HG02885 (cell line): ENCODE data around the gene TOMM5.
A peak's percentile ranks its signal among the peaks of the same experiment; 100 is the strongest.

Experiments used
- ATAC-seq: cut with Tn5 transposase; IDR thresholded peaks from one replicate; pipeline ENCODE4 v1.9.1; 2021; ENCODE audit warnings: mild to moderate bottlenecking; ENCODE audit not compliant: unreplicated experiment, poor library complexity

The TOMM5 gene

GRCh38 chr9:37592108-37592951 is at the start of gene TOMM5:
TSS of gene TOMM5 (minus strand) at chr9:37592597. CDS start at chr9:37592532, 65 bp downstream.
- ATAC-seq, result peak; percentile 87

- no peak for ATAC-seq
Observed at GRCh38 chr9:37641331-37641730, 48.9 kb upstream of the TOMM5 start.

GRCh38 chr9:37640246-37640645 is 47.8 kb upstream of the TOMM5 start:
- no peak for ATAC-seq

- ATAC-seq, result no peak
Observed at GRCh38 chr9:37639841-37640240, 47.4 kb upstream of the TOMM5 start.

- ATAC-seq, result no peak
Observed at GRCh38 chr9:37639109-37639762, 46.8 kb upstream of the TOMM5 start.

GRCh38 chr9:37636511-37637448 is 44.4 kb upstream of the TOMM5 start:
- ATAC-seq, result no peak

- ATAC-seq, result no peak
Observed at GRCh38 chr9:37635808-37636207, 43.4 kb upstream of the TOMM5 start.

GRCh38 chr9:37632479-37632878 is 40.1 kb upstream of the TOMM5 start:
- ATAC-seq, result no peak

- no peak for ATAC-seq
Observed at GRCh38 chr9:37626708-37627292, 34.4 kb upstream of the TOMM5 start.

GRCh38 chr9:37625758-37626147 is 33.4 kb upstream of the TOMM5 start:
- no peak for ATAC-seq

GRCh38 chr9:37625036-37625757 is 32.8 kb upstream of the TOMM5 start:
- ATAC-seq, result no peak

GRCh38 chr9:37624073-37624472 is 31.7 kb upstream of the TOMM5 start:
- ATAC-seq, result no peak

- ATAC-seq, result no peak
Observed at GRCh38 chr9:37623267-37623666, 30.9 kb upstream of the TOMM5 start.

- ATAC-seq, result no peak
Observed at GRCh38 chr9:37622462-37622861, 30.1 kb upstream of the TOMM5 start.

GRCh38 chr9:37621273-37622121 is 29.1 kb upstream of the TOMM5 start:
- no peak for ATAC-seq

GRCh38 chr9:37620396-37620795 is 28.0 kb upstream of the TOMM5 start:
- no peak for ATAC-seq

- no peak for ATAC-seq
Observed at GRCh38 chr9:37619806-37620205, 27.4 kb upstream of the TOMM5 start.

- ATAC-seq, result no peak
Observed at GRCh38 chr9:37618817-37619216, 26.4 kb upstream of the TOMM5 start.

GRCh38 chr9:37617832-37618231 is 25.4 kb upstream of the TOMM5 start:
- no peak for ATAC-seq
